ENCODE measurements around the gene DYSF. TPM values are rescaled to one million over a fixed set of nuclear protein-coding genes. Genes with fewer than 3 reads are reported as not detected.

The DYSF gene
- total and polyA plus RNA-seq, 7 donors, result 38.3 to 208 (median 109) TPM

GRCh38 chr2:71720283-71720560 lies 266.9 kb downstream of the DYSF start:
- intact Hi-C loops (cut with DNase I), result no loop called here
- no peak for ATAC-seq
- Histone ChIP-seq H3K36me3 (ENCODE audit: insufficient read depth in 1 of 2, low read depth in 1 of 2) (no peaks in the 10 kb centered on the region), H3K9me3 (peaks cover 11% of the 10 kb centered on the region), H3K4me1 (peaks cover 35% of the 10 kb centered on the region), H3K27ac (no peak overlapping the region), H3K27me3 (ENCODE audit: insufficient read depth in 3 of 3, low read length in 2 of 3) (no peaks in the 10 kb centered on the region), H3K4me3 (no peak overlapping the region)
- no peak for TF ChIP-seq CTCF (IDR thresholded peaks at IDR 0.05)
- no peak for DNase-seq

- Histone ChIP-seq H3K4me3 (no peak overlapping the region), H3K4me1 (peaks cover 29% of the 10 kb centered on the region), H3K27ac (no peak overlapping the region), H3K27me3 (ENCODE audit: insufficient read depth in 3 of 3, low read length in 2 of 3) (no peaks in the 10 kb centered on the region), H3K9me3 (peaks cover 13% of the 10 kb centered on the region), H3K36me3 (ENCODE audit: insufficient read depth in 1 of 2, low read depth in 1 of 2) (no peaks in the 10 kb centered on the region)
- ATAC-seq (no peak), DNase-seq (no peak)
- WGBS, 3 donors, result 84 to 87% (median 86%) methylated on average over 4 of the region's 4 CpGs
- intact Hi-C loops (cut with DNase I), result no loop called here
- TF ChIP-seq CTCF (IDR thresholded peaks at IDR 0.05), result no peak
Measured at GRCh38 chr2:71720596-71721361, 267.4 kb downstream of the DYSF start.

- ATAC-seq (no peak), DNase-seq (no peak)
- H3K36me3 ChIP-seq (ENCODE audit: insufficient read depth in 1 of 2, low read depth in 1 of 2), result no peaks in the 10 kb centered on the region
- 67 to 79% (median 77%) methylated on average over 1 of the region's 1 CpG for WGBS, 3 donors
- peaks cover 13% of the 10 kb centered on the region for H3K9me3 ChIP-seq
- no peak overlapping the region for H3K27ac ChIP-seq
- TF ChIP-seq CTCF (IDR thresholded peaks at IDR 0.05), result no peak
- H3K4me1 ChIP-seq, result peaks cover 24% of the 10 kb centered on the region
- intact Hi-C loops (cut with DNase I), result no loop called here
- H3K4me3 ChIP-seq, result no peak overlapping the region
- H3K27me3 ChIP-seq (ENCODE audit: insufficient read depth in 3 of 3, low read length in 2 of 3), result no peaks in the 10 kb centered on the region
Measured at GRCh38 chr2:71721362-71721665, 268.0 kb downstream of the DYSF start.

- H3K9me3 ChIP-seq, result peaks cover 13% of the 10 kb centered on the region
- TF ChIP-seq CTCF (IDR thresholded peaks at IDR 0.05), result no peak
- no peak overlapping the region for H3K27ac ChIP-seq
- no peak overlapping the region for H3K4me3 ChIP-seq
- no peaks in the 10 kb centered on the region for H3K36me3 ChIP-seq (ENCODE audit: insufficient read depth in 1 of 2, low read depth in 1 of 2)
- peaks cover 21% of the 10 kb centered on the region for H3K4me1 ChIP-seq
- ATAC-seq (no peak), DNase-seq (no peak)
- intact Hi-C loops (cut with DNase I), result no loop called here
- H3K27me3 ChIP-seq (ENCODE audit: insufficient read depth in 3 of 3, low read length in 2 of 3), result no peaks in the 10 kb centered on the region
- 11 to 24% (median 16%) methylated on average over 2 of the region's 2 CpGs for WGBS, 3 donors
Measured at GRCh38 chr2:71721669-71722068, 268.3 kb downstream of the DYSF start.

- H3K27me3 ChIP-seq (ENCODE audit: insufficient read depth in 3 of 3, low read length in 2 of 3), result no peaks in the 10 kb centered on the region
- ATAC-seq (no peak), DNase-seq (no peak)
- WGBS, 3 donors, result 93 to 97% (median 94%) methylated on average over 1 of the region's 1 CpG
- no peak overlapping the region for H3K27ac ChIP-seq
- no peak for TF ChIP-seq CTCF (IDR thresholded peaks at IDR 0.05)
- H3K36me3 ChIP-seq (ENCODE audit: insufficient read depth in 1 of 2, low read depth in 1 of 2), result no peaks in the 10 kb centered on the region
- peaks cover 17% of the 10 kb centered on the region for H3K4me1 ChIP-seq
- H3K9me3 ChIP-seq, result peaks cover 13% of the 10 kb centered on the region
- H3K4me3 ChIP-seq, result no peak overlapping the region
- intact Hi-C loops (cut with DNase I), result no loop called here
Measured at GRCh38 chr2:71722286-71722685, 268.9 kb downstream of the DYSF start.

Measured in psoas muscle (tissue), 8 donors.